ENCODE results near the gene PAM. TPM values are rescaled to one million over a fixed set of nuclear protein-coding genes. Genes with fewer than 3 reads are reported as not detected.
"Not testable (repeated sequence)": the region's sequence is repeated elsewhere in the genome, so short reads cannot be mapped to it uniquely, and the experiment has no call there.

Gene PAM
- total RNA-seq, 1 donor from 2014 or later, result 135 TPM

GRCh38 chr5:103037673-103038455 lies 282.8 kb downstream of the PAM start:
- no peaks in the 10 kb centered on the region for H3K27me3 Mint-ChIP-seq
- no peak overlapping the region for H3K27ac Mint-ChIP-seq
- peaks cover 4% of the 10 kb centered on the region for H3K36me3 Mint-ChIP-seq
- H3K9me3 Mint-ChIP-seq, result no peaks in the 10 kb centered on the region
- H3K4me3 Mint-ChIP-seq, result no peak overlapping the region
- no peak for DNase-seq (ENCODE audit: extremely low spot score, unreplicated experiment)
- no peak for TF ChIP-seq CTCF (conservative IDR thresholded peaks at IDR 0.05)
- no peaks in the 10 kb centered on the region for H3K4me1 Mint-ChIP-seq (ENCODE audit: unreplicated experiment)

- H3K27me3 Mint-ChIP-seq, result no peaks in the 10 kb centered on the region
- no peaks in the 10 kb centered on the region for H3K9me3 Mint-ChIP-seq
- H3K36me3 Mint-ChIP-seq, result no peaks in the 10 kb centered on the region
- H3K4me1 Mint-ChIP-seq (ENCODE audit: unreplicated experiment), result no peaks in the 10 kb centered on the region
- no peak overlapping the region for H3K27ac Mint-ChIP-seq
- no peak for DNase-seq (ENCODE audit: extremely low spot score, unreplicated experiment)
- H3K4me3 Mint-ChIP-seq, result no peak overlapping the region
- peak; percentile 70 for TF ChIP-seq CTCF (conservative IDR thresholded peaks at IDR 0.05)
Measured at GRCh38 chr5:103041071-103041676, 286.1 kb downstream of the PAM start.

GRCh38 chr5:103046706-103047105 lies 291.6 kb downstream of the PAM start:
- DNase-seq (ENCODE audit: extremely low spot score, unreplicated experiment); H3K4me3 Mint-ChIP-seq; H3K27me3 Mint-ChIP-seq; H3K9me3 Mint-ChIP-seq; H3K36me3 Mint-ChIP-seq; H3K4me1 Mint-ChIP-seq (ENCODE audit: unreplicated experiment); H3K27ac Mint-ChIP-seq: not testable (repeated sequence)

- peaks cover 26% of the 10 kb centered on the region for H3K4me1 Mint-ChIP-seq (ENCODE audit: unreplicated experiment)
- peaks cover 5% of the 10 kb centered on the region for H3K9me3 Mint-ChIP-seq
- peak overlapping the region; percentile 58 for H3K27ac Mint-ChIP-seq
- H3K27me3 Mint-ChIP-seq, result peaks cover 3% of the 10 kb centered on the region
- H3K36me3 Mint-ChIP-seq, result no peaks in the 10 kb centered on the region
- H3K4me3 Mint-ChIP-seq, result no peak overlapping the region
- no peak for DNase-seq (ENCODE audit: extremely low spot score, unreplicated experiment)
- TF ChIP-seq CTCF (conservative IDR thresholded peaks at IDR 0.05), result no peak
Measured at GRCh38 chr5:103057208-103058130, 302.4 kb downstream of the PAM start.

- peaks cover 26% of the 10 kb centered on the region for H3K4me1 Mint-ChIP-seq (ENCODE audit: unreplicated experiment)
- peak overlapping the region; percentile 59 for H3K27ac Mint-ChIP-seq
- no peak overlapping the region for H3K4me3 Mint-ChIP-seq
- DNase-seq (ENCODE audit: extremely low spot score, unreplicated experiment), result no peak
- no peak for TF ChIP-seq CTCF (conservative IDR thresholded peaks at IDR 0.05)
- no peaks in the 10 kb centered on the region for H3K36me3 Mint-ChIP-seq
- peaks cover 5% of the 10 kb centered on the region for H3K9me3 Mint-ChIP-seq
- peaks cover 7% of the 10 kb centered on the region for H3K27me3 Mint-ChIP-seq
Measured at GRCh38 chr5:103059525-103059924, 304.4 kb downstream of the PAM start.
